NCI-H2227 treated with DMSO at 0.1 percent for 48 hours (cell line): Measurements from ENCODE around the gene CMAS.
"Not testable (repeated sequence)": the region's sequence is repeated elsewhere in the genome, so short reads cannot be mapped to it uniquely, and the experiment has no call there.

Experiments used
- DNase-seq: peaks from one replicate; lab custom pipeline; 2025; lab: John Stamatoyannopoulos, UW

Gene CMAS

DNA sequence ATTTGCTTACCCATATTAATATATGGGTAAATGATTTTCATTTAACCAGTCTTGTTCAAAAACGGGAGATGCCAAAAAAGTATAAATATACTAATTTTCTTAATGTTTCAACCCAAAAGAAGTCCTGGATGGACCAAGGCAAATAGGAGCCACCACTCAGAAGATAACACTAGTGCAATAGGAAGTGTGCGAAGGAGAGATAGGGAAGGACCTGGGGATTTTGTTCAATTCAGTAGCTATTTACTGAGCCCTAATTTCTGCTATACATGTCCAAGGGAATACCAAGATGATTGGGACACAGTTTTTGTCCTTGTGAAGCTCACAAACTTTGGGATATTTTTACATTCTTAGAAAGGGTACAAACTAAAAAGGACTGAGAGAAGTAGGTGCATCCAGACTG, 1.5 kb downstream of the CMAS start:
- DNase-seq: no peak

DNA sequence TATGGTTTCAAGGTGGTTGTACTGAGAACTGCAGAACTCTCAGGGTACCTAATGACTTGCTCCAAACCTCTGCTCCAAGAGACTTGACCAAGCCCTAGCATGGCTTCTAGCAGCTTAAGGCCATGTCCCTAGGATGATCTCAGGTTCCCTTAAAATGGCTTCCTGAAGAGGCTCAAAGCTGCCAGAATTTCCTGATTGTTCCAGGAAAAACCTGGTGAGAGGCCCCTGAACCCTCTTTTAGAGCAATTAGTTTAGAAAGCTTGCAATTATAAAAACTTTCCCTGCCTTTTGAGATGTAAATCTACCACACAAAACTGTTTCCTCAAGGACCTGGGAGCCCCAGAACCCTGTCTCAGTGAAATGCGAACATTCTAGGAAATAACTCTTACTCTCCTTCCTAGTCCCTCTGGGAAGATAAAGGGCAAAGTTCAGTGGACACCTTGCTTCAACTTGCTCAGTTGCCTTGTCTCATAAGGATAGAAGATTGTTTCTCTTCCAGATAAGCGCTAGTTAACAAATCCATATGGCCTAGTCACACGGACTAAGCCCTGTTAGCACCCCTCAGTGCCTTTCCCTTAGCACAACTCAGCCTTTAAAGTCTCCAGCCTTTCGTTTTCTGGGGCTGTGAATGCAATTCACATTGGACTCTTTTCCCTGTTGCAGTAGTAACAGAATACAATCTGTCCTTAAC, 2.5 kb downstream of the CMAS start:
- no peak for DNase-seq

DNA sequence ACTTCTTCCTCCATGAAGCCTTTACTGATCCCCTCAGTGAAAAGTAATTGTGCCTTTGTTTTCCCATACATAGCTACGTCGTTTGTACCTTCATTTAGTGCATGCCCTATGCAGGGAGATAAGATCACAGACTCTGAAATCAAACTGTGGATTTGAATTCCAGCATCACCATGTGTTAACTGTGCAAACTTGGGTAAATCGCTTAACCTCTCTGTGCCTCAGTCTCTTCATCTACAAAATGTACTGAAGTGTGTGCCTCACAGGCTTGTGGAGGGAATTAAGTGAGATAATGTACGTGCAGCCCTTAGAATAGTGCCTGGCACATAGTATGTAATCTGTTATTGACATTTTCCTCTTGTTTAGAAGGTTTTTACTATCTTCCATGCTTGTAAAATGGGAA, 4.1 kb downstream of the CMAS start:
- no peak for DNase-seq

DNA sequence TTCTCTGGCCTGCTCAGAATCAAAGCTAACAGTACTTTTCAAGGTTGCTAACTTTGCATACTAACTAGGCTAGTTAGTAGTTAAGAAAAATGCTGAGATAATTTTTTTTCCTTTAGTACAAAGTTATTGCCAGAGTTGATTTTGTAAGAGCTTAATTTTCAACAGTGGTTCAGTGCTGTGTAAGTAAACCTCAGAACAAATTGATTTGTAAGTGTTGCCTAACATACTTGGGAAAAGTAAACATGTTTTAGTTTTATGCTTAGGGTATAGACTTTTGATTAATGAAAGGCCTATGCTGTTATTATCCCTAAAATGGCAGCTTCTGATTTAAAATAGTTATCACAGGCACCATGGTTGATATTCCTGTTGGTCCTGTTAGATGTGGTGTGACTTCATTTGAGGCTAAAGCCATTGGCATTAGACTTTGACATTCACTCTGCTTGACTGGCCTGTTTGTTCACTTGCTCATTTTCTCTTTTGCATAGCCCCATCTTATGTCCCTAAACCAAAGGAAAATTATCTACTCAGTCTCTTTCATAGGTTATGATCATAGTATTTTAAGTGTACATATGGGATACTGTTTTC, 5.2 kb downstream of the CMAS start:
- DNase-seq: no peak

DNA sequence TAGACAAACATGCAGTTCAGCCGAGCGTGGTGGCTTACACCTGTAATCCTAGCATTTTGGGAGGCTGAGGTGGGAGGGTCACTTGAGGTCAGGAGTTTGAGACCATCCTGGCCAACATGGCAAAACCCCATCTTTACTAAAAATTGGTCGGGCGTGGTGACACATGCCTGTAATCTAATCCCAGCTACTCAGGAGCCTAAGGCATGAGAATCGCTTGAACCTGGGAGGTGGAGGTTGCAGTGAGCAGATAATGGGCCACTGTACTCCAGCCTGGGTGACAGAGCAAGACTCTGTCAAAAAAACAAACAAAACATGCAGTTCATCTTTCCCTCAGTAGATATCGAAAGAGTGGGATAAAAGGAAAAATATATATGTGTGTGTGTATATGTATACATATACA, 7.0 kb downstream of the CMAS start:
- DNase-seq: not testable (repeated sequence)

DNA sequence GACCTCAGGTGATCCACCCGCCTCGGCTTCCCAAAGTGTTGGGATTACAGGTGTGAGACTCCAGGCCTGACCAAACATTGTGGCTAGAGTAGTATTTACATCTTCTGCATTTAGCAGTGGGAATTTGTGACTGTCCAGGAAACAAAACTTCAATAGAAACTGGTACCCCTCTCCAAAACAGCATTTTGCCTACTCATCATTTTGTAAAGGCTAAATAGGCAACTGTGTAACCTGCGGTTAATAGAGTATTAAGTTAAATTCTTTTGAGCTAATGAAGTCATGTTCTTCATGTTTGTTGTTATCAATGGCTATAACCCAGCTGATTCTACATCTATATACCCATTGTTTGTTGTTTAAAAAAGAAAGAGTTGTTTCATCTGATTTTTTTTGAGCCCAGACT, 8.1 kb downstream of the CMAS start:
- no peak for DNase-seq

DNA sequence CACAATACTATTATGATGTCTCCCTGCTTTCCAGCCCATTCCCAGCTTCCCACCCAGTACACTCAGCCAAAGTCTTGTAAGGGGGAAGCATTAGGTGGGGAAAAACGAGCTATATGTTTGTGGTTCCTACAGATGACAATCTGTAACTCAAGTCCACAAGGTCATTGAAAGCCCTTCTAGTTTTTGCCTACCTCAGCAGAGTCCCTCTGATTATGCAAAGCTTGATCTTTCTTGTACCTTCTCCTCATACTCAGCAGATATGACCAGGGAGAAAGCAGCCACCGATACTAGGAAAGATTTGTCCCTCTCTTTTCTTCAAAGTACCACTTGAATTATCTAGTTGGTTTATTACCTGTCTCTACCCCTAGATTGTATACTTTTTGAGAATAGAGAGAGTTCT, 10.6 kb downstream of the CMAS start:
- no peak for DNase-seq

DNA sequence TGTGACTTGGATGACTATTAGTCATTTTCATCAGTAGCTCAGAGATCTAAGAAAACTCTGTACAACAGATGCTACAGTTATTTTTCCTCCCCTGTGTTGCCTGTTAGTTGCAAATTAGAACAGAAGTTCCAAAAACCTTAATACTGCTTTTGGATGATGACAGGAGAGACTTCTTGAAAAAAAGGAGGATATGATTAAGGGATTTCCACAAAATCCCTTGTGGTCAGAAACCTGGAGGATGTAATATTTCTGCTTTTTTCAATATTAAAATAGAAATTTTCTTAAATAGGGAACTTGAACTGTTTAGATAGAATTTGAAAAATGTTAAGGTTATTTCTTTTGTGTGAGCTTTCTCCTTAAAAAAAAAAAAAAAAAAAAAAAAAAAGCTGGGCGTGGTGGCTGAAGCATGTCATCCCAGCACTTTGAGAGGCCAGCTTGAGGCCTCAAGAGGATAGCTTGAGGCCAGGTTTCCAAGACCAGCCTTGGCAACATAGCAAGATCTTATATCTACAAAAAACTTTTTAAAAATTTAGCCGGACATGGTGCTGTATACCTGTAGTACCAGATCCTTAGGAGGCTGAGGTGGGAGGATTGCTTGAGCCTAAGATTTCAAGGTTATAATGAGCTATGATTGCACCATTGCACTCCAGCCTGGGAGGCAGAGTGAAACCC, 14.1 kb downstream of the CMAS start:
- no peak for DNase-seq

DNA sequence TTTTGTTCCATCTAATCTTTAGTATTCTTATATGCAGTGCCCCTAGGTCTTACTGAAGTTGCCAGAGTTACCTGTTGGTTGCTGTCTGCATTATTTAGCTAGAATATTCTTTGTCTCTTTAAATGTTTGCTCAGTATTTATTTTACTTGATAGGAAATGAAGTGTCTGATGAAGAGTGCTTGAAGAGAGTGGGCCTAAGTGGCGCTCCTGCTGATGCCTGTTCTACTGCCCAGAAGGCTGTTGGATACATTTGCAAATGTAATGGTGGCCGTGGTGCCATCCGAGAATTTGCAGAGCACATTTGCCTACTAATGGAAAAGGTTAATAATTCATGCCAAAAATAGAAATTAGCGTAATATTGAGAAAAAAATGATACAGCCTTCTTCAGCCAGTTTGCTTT, 18.9 kb downstream of the CMAS start:
- no peak for DNase-seq

DNA sequence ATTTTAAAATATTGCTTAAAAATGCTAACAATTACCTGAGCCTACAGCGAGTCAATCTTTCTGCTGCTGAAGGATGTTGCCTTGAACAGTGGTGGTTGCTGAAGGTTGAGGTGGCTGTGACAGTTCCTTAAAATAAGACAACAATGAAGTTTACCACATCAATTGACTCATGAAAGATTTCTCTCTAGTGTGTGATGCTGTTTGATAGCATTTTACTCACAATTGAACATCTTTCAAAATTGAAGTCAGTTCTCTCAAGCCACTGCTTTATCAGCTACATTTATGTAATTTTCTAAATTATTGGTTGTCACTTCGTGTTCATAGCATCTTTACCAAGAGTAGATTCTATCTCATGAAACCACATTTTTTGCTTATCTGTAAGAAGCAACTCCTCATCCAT, 20.3 kb downstream of the CMAS start:
- no peak for DNase-seq

DNA sequence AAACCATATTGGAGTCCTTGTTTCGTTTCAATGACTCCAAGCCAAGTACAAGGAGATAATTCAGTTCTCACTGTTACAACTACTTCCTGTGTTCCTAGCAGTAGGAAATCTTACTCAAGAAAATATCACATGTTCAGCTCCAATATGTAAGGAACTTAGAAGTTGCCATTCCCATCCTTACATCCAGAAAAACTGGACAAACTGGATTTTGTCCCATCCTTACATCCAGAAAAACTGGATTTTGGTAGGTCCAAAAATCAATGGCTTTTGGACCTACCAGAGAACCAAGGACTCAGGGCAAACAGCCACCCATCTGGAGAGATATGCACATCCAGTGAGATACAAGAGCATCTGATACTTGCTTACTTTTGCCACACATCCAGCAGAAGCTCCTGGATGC, 23.8 kb downstream of the CMAS start:
- DNase-seq: no peak

DNA sequence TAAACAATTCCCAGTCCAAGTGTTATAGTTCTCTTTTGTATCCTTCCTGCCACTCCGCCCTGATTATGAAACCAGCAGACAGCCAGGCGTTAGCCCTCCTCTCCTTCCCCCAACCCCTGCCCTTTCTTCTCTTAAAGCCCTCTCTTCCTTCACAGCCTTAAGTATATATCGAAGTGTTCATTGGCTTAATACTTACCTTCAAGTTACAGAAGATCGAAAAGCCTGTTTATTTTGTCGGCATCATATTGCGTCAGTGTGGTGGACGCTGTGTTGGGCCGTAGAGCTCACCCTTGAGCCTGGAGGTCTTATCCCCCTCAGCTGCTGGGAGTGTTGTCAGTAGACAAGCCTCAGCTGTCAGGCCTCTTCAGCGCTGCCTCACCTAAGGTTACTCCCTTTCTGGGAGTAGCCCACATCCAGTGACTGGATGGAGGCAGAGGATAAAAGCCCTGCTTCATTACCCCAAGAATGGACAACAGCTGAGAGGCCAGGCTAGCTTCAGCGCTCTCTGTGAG, 36.2 kb downstream of the CMAS start:
- no peak for DNase-seq

DNA sequence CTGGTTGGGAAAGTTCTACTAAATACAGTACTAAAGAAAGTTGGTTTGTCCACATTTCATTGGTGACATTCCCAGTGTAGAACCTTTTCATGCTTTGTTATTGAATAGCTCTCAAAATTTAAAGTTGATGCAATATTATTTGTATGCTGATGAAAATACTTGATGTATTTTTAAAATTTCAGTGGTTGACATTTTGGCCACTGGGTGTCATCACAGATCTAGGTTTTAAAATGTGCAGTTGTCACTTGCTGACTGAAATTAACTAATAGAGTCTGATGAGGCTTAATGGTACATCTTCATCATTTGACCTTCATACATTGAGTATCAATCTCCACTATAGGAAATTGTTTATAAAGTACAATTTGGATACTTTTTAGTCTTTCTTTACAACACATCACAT, 37.1 kb downstream of the CMAS start:
- DNase-seq: no peak

DNA sequence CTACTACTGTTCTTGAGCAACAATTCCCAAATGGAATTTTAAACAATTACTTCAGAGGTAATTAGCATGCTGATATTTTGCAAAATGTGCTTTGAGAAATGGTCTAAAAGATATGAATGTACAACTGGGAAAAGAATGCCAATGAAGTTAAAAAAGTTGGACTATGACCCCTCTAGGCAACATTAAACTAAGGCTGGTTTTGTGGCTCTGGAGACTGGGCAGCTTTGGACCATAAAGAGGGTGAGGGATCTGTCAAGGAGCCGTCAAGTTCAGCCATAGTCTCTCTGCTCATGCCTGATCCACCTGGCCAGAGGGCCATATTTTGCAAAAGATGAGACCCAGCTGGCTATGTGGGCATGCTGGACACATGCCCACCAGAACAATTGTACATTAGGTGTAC, 38.8 kb downstream of the CMAS start:
- no peak for DNase-seq

DNA sequence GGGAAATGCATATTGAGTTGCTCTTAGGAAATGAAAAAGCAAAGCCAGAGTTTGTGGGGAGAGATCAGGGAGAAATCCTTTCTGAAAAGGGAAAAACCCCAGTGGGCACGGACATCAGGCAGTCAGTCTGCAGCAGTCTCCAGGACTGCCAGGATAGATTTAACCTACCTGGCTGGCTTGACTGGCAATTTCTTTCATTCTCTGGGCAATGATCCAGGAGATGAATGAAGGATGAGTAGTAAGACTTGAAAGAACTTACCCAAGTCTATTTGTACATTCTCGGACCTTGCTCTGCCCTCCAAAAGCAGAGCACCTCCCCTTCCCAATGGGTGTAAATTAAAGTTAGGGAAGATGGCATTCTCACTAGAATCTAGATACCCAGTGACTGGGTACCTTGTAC, 42.9 kb downstream of the CMAS start:
- no peak for DNase-seq

DNA sequence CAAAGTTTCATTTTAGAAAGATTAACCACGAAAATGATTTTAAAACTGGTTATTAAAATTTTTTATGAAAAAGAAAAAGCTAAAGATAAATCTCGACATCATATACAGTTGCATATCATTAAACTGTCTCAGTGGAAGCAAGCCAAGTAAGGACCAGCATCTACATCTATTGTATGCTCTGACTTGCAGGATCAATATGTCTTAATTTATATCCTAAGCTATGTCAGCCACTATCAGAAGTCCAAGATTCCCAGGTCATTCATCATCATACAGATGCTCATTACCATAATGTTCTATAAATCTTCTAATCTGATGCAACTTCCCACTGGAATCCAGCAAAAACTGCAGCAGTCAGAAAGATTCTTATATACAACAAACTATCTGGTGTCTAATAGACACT, 43.5 kb downstream of the CMAS start:
- no peak for DNase-seq

DNA sequence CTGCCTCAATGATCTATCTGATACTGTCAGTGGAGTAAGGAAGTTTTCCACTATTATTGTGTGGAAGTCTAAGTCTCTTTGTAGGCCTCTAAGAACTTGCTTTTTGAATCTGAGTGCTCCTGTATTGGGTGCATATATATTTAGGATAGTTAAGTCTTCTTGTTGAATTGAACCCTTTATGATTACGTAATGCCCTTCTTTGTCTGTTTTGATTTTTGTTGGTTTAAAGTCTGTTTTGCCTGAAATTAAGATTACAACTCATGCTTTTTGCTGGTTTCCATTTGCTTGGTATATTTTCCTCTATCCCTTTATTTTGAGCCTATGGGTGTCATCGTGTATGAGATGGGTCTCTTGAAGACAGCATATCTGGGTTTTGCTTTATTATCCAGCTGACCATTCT, 53.0 kb downstream of the CMAS start:
- not testable (repeated sequence) for DNase-seq

DNA sequence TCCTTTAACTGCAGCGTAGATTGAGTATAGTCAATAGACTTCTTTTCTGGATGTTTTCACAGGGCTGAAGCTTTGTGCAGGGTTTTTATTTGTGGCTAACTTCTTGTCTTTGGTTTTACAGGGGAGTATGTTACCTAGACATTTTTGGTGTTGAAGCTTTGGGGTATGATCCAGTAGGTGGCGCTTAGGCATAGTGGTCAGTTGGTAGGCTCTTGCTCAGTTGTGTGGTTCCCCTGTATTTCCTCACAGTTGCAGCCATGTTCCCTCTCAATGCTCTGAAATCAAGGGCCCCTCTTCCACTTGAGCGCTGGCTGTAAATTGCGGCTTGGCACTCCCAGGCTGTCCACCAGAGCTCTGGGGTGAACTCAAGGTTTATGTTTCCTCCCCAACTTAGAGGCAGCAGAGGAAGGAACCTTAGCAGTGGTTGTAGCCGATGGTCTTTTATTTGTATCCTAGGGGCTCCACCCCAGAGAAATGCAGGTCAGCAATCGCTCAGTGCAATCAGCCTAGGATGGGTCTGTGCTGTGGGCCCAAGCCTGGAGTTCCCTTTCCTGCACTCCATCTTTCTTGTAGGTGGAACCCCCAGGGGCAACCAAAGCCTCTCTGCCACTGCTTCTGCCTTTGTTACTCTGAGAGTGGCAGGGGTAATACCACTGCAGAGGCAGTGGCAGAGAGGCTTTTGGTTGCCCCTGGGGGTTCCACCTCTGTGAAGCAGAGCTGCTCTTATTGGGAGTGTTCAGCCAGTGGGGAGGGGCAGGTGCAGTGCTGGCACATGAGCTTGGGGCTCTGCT, 55.1 kb downstream of the CMAS start:
- no peak for DNase-seq

DNA sequence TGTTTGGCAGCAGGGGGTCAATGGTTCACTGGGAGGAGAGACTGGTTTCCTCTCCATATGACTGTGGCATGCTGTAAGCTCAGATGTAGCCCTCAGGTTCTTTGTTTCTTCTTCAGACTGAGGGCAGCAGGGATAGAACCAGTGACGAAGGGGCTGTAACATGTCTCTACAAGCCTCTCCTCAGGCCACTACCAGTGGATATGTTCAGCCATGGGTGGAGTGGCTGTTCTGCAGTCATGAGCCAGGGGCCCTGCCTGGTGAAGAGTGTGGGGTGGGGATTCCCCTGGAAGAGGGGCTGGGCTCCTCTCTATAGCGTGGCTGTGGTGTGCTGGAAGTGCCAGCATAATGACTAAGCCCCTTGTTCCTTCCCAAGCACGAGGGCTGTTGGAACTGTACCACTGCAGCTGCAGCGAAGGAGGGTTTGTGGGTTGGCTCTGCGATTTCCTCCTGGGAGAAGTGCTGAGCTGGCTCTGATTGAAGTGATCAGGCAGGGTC, 55.8 kb downstream of the CMAS start:
- DNase-seq: no peak

DNA sequence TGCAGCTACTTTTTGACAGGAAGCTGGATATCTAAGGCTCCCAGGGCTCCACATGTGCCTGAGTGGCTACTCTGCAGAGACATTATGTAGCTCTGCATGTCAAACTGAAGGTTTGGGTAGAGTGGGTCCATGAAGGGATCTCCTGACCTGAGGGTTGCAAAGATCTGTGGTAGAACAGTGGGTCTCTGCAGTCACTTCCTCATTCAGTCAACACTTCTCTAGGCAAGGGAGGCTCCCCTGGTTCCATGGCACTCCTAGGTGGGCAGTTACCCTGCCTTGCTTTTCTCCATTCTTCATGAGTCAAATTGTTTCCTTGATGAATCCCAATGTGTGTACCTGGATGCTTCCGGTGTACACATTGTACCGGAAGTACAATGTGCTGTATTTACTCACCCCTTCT, 57.4 kb downstream of the CMAS start:
- DNase-seq: no peak

DNA sequence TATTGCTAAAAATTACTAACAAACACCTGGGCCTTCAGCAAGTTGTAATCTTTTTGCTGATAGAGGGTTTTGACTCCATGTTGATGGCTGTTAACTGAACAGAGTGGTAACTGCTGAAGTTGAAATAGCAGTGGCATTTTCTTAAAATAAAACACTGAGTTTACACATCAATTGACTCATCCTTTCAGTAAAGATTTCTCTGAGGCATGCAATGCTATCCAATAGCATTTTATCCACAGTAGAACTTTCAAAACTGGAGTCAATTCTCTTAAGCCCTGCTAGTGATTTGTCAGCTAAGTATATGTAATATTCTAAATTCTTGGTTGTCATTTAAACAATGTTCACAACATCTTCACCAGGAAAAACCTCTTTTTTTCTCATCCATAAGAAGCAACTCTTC, 59.5 kb downstream of the CMAS start:
- no peak for DNase-seq

DNA sequence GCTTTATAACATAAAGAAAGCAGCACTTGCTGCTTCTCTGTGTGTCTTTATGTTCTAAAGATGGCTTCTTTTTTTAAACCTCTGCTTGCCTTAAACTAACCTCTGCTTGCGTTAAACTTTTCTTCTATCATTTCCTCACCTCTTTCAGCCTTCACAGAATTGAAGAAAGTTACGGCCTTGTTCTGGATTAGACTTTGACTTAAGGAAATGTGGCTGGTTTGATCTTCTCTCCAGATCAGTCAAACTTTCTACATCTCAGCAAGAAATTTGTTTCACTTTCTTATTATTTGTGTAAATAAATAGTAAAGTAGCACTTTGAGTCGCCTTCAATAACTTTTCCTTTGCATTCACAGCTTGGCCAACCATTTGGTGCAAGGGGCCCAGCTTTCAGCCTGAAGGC, 64.2 kb downstream of the CMAS start:
- DNase-seq: no peak
